ENCODE results near the gene C3orf18.

- TF ChIP-seq CTCF (IDR thresholded peaks at IDR 0.05) (no peak), POLR2A (IDR thresholded peaks at IDR 0.05) (no peak)
Measured at GRCh38 chr3:50530001-50530970, 37.3 kb downstream of the C3orf18 start.

All from Peyer's patch (tissue), 4 donors.